ENCODE data around the gene PPTC7. TPM values are rescaled to one million over a fixed set of nuclear protein-coding genes. Genes with fewer than 3 reads are reported as not detected.

PPTC7 gene
- total and polyA plus RNA-seq, 2 of the 13 experiments (the other 11 are each of a cell fraction or from before 2014, with no cell fraction given) = 4.8 to 12.3 TPM

DNA sequence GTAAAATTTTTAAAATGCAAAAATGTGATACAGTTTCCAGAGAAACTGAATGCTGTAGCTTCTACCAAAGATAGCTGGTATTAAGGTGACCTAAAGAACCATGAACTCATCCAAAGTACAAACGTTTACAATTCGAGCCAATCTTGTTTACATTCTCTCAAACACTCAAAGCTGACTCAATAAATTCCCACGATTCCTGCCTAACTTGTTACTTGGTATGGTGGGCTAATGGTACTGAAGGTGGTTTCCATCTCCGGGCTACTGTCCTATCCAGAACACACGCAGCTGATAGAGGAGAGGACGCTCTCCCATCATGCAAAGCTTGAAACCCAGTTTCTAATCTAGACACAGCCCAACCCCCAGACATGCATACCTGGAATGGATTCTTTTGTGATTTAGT, 49.5 kb downstream of the PPTC7 start (continued):
- TF ChIP-seq ZNF143 (CRISPR knock-in tag; IDR thresholded peaks at IDR 0.05) (0 out of 2 replicates have a peak, but pooled peaks have one; percentile 15), ZNF609 (CRISPR knock-in tag; IDR thresholded peaks at IDR 0.05; ENCODE audit: borderline replicate concordance) (no peak), ZSCAN21 (CRISPR knock-in tag; IDR thresholded peaks at IDR 0.05; ENCODE audit: borderline replicate concordance) (no peak), ZNF18 (CRISPR knock-in tag; IDR thresholded peaks at IDR 0.05; ENCODE audit: insufficient replicate concordance) (no peak), TP53 (CRISPR knock-in tag; conservative IDR thresholded peaks at IDR 0.05) (no peak), FOXA3 (CRISPR knock-in tag; IDR thresholded peaks at IDR 0.05) (peak; percentile 87), TEAD3 (CRISPR knock-in tag; optimal IDR thresholded peaks at IDR 0.05; ENCODE audit: borderline replicate concordance) (peak; percentile 34), AHDC1 (CRISPR knock-in tag; IDR thresholded peaks at IDR 0.05; ENCODE audit: borderline replicate concordance) (peak; percentile 65; the same call in 1 of the 2 replicates), ZNF562 (CRISPR knock-in tag; IDR thresholded peaks at IDR 0.05; ENCODE audit: borderline replicate concordance) (no peak), ZNF263 (CRISPR knock-in tag; IDR thresholded peaks at IDR 0.05) (no peak)
- TF ChIP-seq, protein P1, sequence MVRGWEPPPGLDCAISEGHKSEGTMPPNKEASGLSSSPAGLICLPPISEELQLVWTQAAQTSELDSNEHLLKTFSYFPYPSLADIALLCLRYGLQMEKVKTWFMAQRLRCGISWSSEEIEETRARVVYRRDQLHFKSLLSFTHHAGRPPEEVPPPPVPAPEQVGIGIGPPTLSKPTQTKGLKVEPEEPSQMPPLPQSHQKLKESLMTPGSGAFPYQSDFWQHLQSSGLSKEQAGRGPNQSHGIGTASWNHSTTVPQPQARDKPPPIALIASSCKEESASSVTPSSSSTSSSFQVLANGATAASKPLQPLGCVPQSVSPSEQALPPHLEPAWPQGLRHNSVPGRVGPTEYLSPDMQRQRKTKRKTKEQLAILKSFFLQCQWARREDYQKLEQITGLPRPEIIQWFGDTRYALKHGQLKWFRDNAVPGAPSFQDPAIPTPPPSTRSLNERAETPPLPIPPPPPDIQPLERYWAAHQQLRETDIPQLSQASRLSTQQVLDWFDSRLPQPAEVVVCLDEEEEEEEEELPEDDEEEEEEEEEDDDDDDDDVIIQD (CRISPR knock-in tag; IDR thresholded peaks at IDR 0.05; ENCODE audit: low read depth) = peak; percentile 63; the same call in 1 of the 2 replicates
- TF ChIP-seq, protein P2, sequence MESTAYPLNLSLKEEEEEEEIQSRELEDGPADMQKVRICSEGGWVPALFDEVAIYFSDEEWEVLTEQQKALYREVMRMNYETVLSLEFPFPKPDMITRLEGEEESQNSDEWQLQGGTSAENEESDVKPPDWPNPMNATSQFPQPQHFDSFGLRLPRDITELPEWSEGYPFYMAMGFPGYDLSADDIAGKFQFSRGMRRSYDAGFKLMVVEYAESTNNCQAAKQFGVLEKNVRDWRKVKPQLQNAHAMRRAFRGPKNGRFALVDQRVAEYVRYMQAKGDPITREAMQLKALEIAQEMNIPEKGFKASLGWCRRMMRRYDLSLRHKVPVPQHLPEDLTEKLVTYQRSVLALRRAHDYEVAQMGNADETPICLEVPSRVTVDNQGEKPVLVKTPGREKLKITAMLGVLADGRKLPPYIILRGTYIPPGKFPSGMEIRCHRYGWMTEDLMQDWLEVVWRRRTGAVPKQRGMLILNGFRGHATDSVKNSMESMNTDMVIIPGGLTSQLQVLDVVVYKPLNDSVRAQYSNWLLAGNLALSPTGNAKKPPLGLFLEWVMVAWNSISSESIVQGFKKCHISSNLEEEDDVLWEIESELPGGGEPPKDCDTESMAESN (CRISPR knock-in tag; conservative IDR thresholded peaks at IDR 0.05) = no peak
